Adrenal gland (tissue), 12 donors: ENCODE results near the gene SLC38A9. TPM values are rescaled to one million over a fixed set of nuclear protein-coding genes. Genes with fewer than 3 reads are reported as not detected.

Experiments
- DNase-seq, 7 donors: peaks; one replicate each; pipeline ENCODE4 v3.0.0-alpha.2; 2019 to 2020
- H3K27ac ChIP-seq, 5 donors: fragments of 200-600 bp; sonication (generic) in 4 of 5; 1 replicate in 3 of 5; 2 replicates in 2 of 5; pipeline versions ENCODE4 v1.5.1 to v1.8.0; 2016 to 2020; ENCODE audit warnings: mild to moderate bottlenecking in 1 of 5
- H3K27me3 ChIP-seq: fragments of 200-600 bp; 2 replicates; pipeline ENCODE4 v1.8.0; 2021
- H3K36me3 ChIP-seq, 2 donors: fragments of 200-600 bp; replicated peaks in 1 of 2; 1 replicate in 1 of 2; 2 replicates in 1 of 2; pipeline versions ENCODE4 v1.5.1 to v1.8.0; 2018 to 2022
- H3K4me1 ChIP-seq, 2 donors: fragments of 200-600 bp; replicated peaks in 1 of 2; 1 replicate in 1 of 2; 2 replicates in 1 of 2; pipeline versions ENCODE4 v1.5.1 to v1.8.0; 2018 to 2021
- H3K4me3 ChIP-seq, 4 donors: fragments of 200-600 bp; sonication (generic) in 3 of 4; one replicate each; pipeline ENCODE4 v1.5.1; 2016 to 2018
- H3K9me3 ChIP-seq, 3 donors: fragments of 200-600 bp; sonication (generic) in 1 of 3; replicated peaks in 1 of 3; 1 replicate in 2 of 3; 2 replicates in 1 of 3; pipeline versions ENCODE4 v1.5.1 to v1.8.0; 2016 to 2021
- CTCF ChIP-seq, 6 experiments: fragments of 450-650 bp in 4 of 6; fragments of 200-600 bp in 2 of 6; sonication (generic) in 1 of 6; IDR thresholded peaks; 1 replicate in 5 of 6; 2 replicates in 1 of 6; pipeline versions ENCODE4 v1.5.1 to v1.8.0; 2016 to 2021; ENCODE audit warnings: antibody characterized with exemption in 6 of 6, mild to moderate bottlenecking in 2 of 6, moderate library complexity in 1 of 6
- POLR2A ChIP-seq, 2 donors: fragments of 450-650 bp; IDR thresholded peaks; one replicate each; pipeline ENCODE4 v1.6.1; 2017; ENCODE audit warnings: antibody characterized with exemption in 2 of 2, mild to moderate bottlenecking in 2 of 2, moderate library complexity in 1 of 2
- WGBS, 4 donors: extraction: QIAGEN DNeasy Blood & Tissue Kit in 2 of 4; methylation state at CpG; one replicate each; pipeline versions ENCODE4 v1.1.5 to v1.1.7; 2013 to 2017; 5-methylcytosine and 5-hydroxymethylcytosine counted together
- intact Hi-C, 2 donors: fragments of 100-400 bp; cut with DNase I; formaldehyde crosslinking; loops; one replicate each; pipeline versions ENCODE4 v1.14.1 to v1.15.0; 2022 to 2023
- polyA plus RNA-seq, 3 donors: library from polyadenylated mRNA; stranded (reverse); fragments of 200-250 nt in 2 of 3; fragments of 350-450 nt in 1 of 3; fragmentation: Illumina TruSeq in 1 of 3; extraction: RNeasy Lipid Tissue Mini Kit (QIAGEN cat#74804) in 1 of 3; gene quantifications; one replicate each; pipeline ENCODE4 v1.2.3, GENCODE V29; 2013 to 2014
- total RNA-seq, 9 donors: library from RNA; depleted of rRNA in 4 of 9; stranded (reverse); fragments of >200 nt in 4 of 9; fragments of 120-200 nt in 1 of 9; fragmentation: NEBNext Ultra II Directional in 1 of 9; extraction: Animal tissue kit (Norgen Biotek cat#: 25700) in 1 of 9; gene quantifications; one replicate each; pipeline versions ENCODE4 v1.1.0 to v1.2.4, GENCODE V29; 2013 to 2023
- donor health status: healthy with polysubstance abuse.
- donor health status: Bipolar disorder and iron deficiency.
- donor health status: DM: yes; HTN: yes; CAD: no.
- donor health status: DM: no; HTN: no; CAD: no.
- donor health status: DM: no; HTN: no; CAD: no.
- donor health status: DM: yes; HTN: yes; CAD: no.

The SLC38A9 gene
- total and polyA plus RNA-seq, 12 donors, result 7.6 to 61.4 (median 13.8) TPM

GRCh38 chr5:55584398-55585205 lies 127.5 kb downstream of the SLC38A9 start:
- no peak overlapping the region for H3K27ac ChIP-seq
- DNase-seq, result no peak
- TF ChIP-seq POLR2A (IDR thresholded peaks at IDR 0.05) (no peak), CTCF (IDR thresholded peaks at IDR 0.05) (no peak)
- H3K9me3 ChIP-seq, result no peaks in the 10 kb centered on the region
- 64 to 85% (median 75%) methylated on average over 3 of the region's 3 CpGs for WGBS, 4 donors
- no peaks in the 10 kb centered on the region for H3K27me3 ChIP-seq
- H3K36me3 ChIP-seq, result no peaks in the 10 kb centered on the region
- H3K4me1 ChIP-seq, result no peaks in the 10 kb centered on the region
- no peak overlapping the region for H3K4me3 ChIP-seq
- intact Hi-C loops, result no loop called here

GRCh38 chr5:55583578-55583977 lies 128.5 kb downstream of the SLC38A9 start:
- H3K9me3 ChIP-seq, result no peaks in the 10 kb centered on the region
- intact Hi-C loops, result no loop called here
- H3K4me1 ChIP-seq, result peaks cover 0 to 7% of the 10 kb centered on the region in 2 donors
- no peaks in the 10 kb centered on the region for H3K27me3 ChIP-seq
- DNase-seq, result peak in 1 of 7 donors; percentile 35
- no peak overlapping the region for H3K4me3 ChIP-seq
- TF ChIP-seq CTCF (IDR thresholded peaks at IDR 0.05) (no peak), POLR2A (IDR thresholded peaks at IDR 0.05) (no peak)
- 82 to 93% (median 88%) methylated on average over 9 of the region's 9 CpGs for WGBS, 4 donors
- no peak overlapping the region for H3K27ac ChIP-seq
- no peaks in the 10 kb centered on the region for H3K36me3 ChIP-seq

- no peak overlapping the region for H3K4me3 ChIP-seq
- DNase-seq, result no peak
- no peak overlapping the region for H3K27ac ChIP-seq
- intact Hi-C loops, result no loop called here
- no peak for TF ChIP-seq CTCF (IDR thresholded peaks at IDR 0.05)
- no peak for TF ChIP-seq POLR2A (IDR thresholded peaks at IDR 0.05)
- H3K27me3 ChIP-seq, result no peaks in the 10 kb centered on the region
- no peaks in the 10 kb centered on the region for H3K36me3 ChIP-seq
- H3K9me3 ChIP-seq, result no peaks in the 10 kb centered on the region
- 29 to 51% (median 48%) methylated on average over 2 of the region's 2 CpGs for WGBS, 4 donors
- H3K4me1 ChIP-seq, result peaks cover 0 to 18% of the 10 kb centered on the region in 2 donors
Observed at GRCh38 chr5:55582256-55582655, 129.9 kb downstream of the SLC38A9 start.

GRCh38 chr5:55580042-55580441 lies 132.1 kb downstream of the SLC38A9 start:
- no peak for DNase-seq
- H3K4me1 ChIP-seq, result peaks cover 0 to 34% of the 10 kb centered on the region in 2 donors
- intact Hi-C loops, result no loop called here
- no peaks in the 10 kb centered on the region for H3K36me3 ChIP-seq
- no peaks in the 10 kb centered on the region for H3K9me3 ChIP-seq
- no peak overlapping the region for H3K4me3 ChIP-seq
- WGBS, 4 donors, result 86 to 91% (median 88%) methylated on average over 5 to 6 of the region's 6 CpGs
- TF ChIP-seq POLR2A (IDR thresholded peaks at IDR 0.05), result no peak
- peak overlapping the region in 1 of 5 donors; percentile 74 for H3K27ac ChIP-seq
- no peaks in the 10 kb centered on the region for H3K27me3 ChIP-seq

GRCh38 chr5:55578771-55579170 lies 133.4 kb downstream of the SLC38A9 start:
- peak in 1 of 7 donors; percentile 31 for DNase-seq
- Histone ChIP-seq H3K27ac (peak overlapping the region in 2 of 5 donors; percentile 58 to 74), H3K36me3 (no peaks in the 10 kb centered on the region), H3K27me3 (no peaks in the 10 kb centered on the region), H3K4me1 (peaks cover 0 to 34% of the 10 kb centered on the region in 2 donors), H3K4me3 (no peak overlapping the region), H3K9me3 (no peaks in the 10 kb centered on the region)
- intact Hi-C loops, result no loop called here
- TF ChIP-seq CTCF (IDR thresholded peaks at IDR 0.05) (no peak), POLR2A (IDR thresholded peaks at IDR 0.05) (no peak)
